HepG2 (cell line): ENCODE results near the gene SCGB3A2. TPM values are rescaled to one million over a fixed set of nuclear protein-coding genes. Genes with fewer than 3 reads are reported as not detected.

Experiments
- AGO1 ChIP-seq: fragments of 200-400 bp; formaldehyde crosslinking; IDR thresholded peaks from 2 replicates; pipeline ENCODE4 v1.6.1; 2017; ENCODE audit warnings: mild to moderate bottlenecking, low read depth, low read length, moderate library complexity; ENCODE audit not compliant: poor library complexity, severe bottlenecking
- ARHGAP35 ChIP-seq: sonication (generic); formaldehyde crosslinking; IDR thresholded peaks from 2 replicates; pipeline ENCODE4 v1.9.0; 2022; ENCODE audit warnings: mild to moderate bottlenecking, inconsistent platforms, moderate library complexity, missing genetic modification reagents, borderline replicate concordance
- ATF3 ChIP-seq: sonication (generic); formaldehyde crosslinking; IDR thresholded peaks from 2 replicates; pipeline ENCODE4 v1.4.0; 2020; ENCODE audit warnings: missing genetic modification reagents
- DPF2 ChIP-seq: sonication (generic); formaldehyde crosslinking; IDR thresholded peaks from 2 replicates; pipeline ENCODE4 v1.4.0; 2020; ENCODE audit warnings: mild to moderate bottlenecking, low read depth, missing genetic modification reagents, borderline replicate concordance
- EED ChIP-seq: sonication (generic); formaldehyde crosslinking; IDR thresholded peaks from 2 replicates; pipeline ENCODE4 v1.5.0; 2020; ENCODE audit warnings: mild to moderate bottlenecking, missing genetic modification reagents
- GABPB1 ChIP-seq: IDR thresholded peaks from 2 replicates; pipeline ENCODE4 v1.6.1; 2016; ENCODE audit warnings: mild to moderate bottlenecking, missing genetic modification reagents, moderate library complexity, missing compliant biosample characterization
- GPN1 ChIP-seq: sonication (generic); formaldehyde crosslinking; IDR thresholded peaks from 2 replicates; pipeline ENCODE4 v1.5.1; 2020; ENCODE audit warnings: missing genetic modification reagents, borderline replicate concordance
- HOXA7 ChIP-seq: sonication (generic); formaldehyde crosslinking; IDR thresholded peaks from 2 replicates; pipeline ENCODE4 v1.8.1; 2022; ENCODE audit warnings: mild to moderate bottlenecking, missing genetic modification reagents, moderate library complexity
- IRF2 ChIP-seq: IDR thresholded peaks from 2 replicates; pipeline ENCODE4 v1.6.1; 2018; ENCODE audit warnings: missing genetic modification reagents, missing compliant biosample characterization
- IRF9 ChIP-seq: sonication (generic); formaldehyde crosslinking; IDR thresholded peaks from 2 replicates; pipeline ENCODE4 v1.8.0; 2022; ENCODE audit warnings: missing genetic modification reagents, mild to moderate bottlenecking, borderline replicate concordance
- KAT8 ChIP-seq: IDR thresholded peaks from 2 replicates; pipeline ENCODE4 v1.6.1; 2016; ENCODE audit warnings: missing genetic modification reagents, missing compliant biosample characterization
- KDM1A ChIP-seq: IDR thresholded peaks from 2 replicates; pipeline ENCODE4 v1.6.1; 2016; ENCODE audit warnings: missing compliant biosample characterization
- KLF11 ChIP-seq: IDR thresholded peaks from 2 replicates; pipeline ENCODE4 v1.6.1; 2016; ENCODE audit warnings: missing compliant biosample characterization
- KLF15 ChIP-seq: sonication (generic); formaldehyde crosslinking; IDR thresholded peaks from 2 replicates; pipeline ENCODE4 v1.8.1; 2023; ENCODE audit warnings: borderline replicate concordance, mild to moderate bottlenecking, inconsistent platforms, missing genetic modification reagents, mixed read lengths
- MLX ChIP-seq: IDR thresholded peaks from 2 replicates; pipeline ENCODE4 v1.6.1; 2016
- MXD4 ChIP-seq: IDR thresholded peaks from 2 replicates; pipeline ENCODE4 v1.6.1; 2016; ENCODE audit warnings: mild to moderate bottlenecking, missing biosample characterization, missing genetic modification reagents
- NFATC3 ChIP-seq: sonication (generic); formaldehyde crosslinking; IDR thresholded peaks from 2 replicates; pipeline ENCODE4 v1.5.1; 2020; ENCODE audit warnings: mild to moderate bottlenecking, missing genetic modification reagents
- SIN3B ChIP-seq: fragments of 150-350 bp; IDR thresholded peaks from 2 replicates; pipeline ENCODE4 v1.6.1; 2014; ENCODE audit warnings: low read length
- SRSF1 ChIP-seq: fragments of 200-400 bp; formaldehyde crosslinking; optimal IDR thresholded peaks from 2 replicates; pipeline ENCODE3; 2017; ENCODE audit warnings: mild to moderate bottlenecking, low read depth, low read length, moderate library complexity
- SRSF9 ChIP-seq: fragments of 200-400 bp; formaldehyde crosslinking; IDR thresholded peaks from 2 replicates; pipeline ENCODE4 v1.6.1; 2018; ENCODE audit warnings: borderline replicate concordance, mild to moderate bottlenecking, low read depth, low read length; ENCODE audit not compliant: insufficient read depth, poor library complexity, severe bottlenecking
- UBTF ChIP-seq: sonication (generic); formaldehyde crosslinking; IDR thresholded peaks from 2 replicates; pipeline ENCODE4 v1.4.0; 2020; ENCODE audit warnings: mild to moderate bottlenecking, missing genetic modification reagents
- ZBTB14 ChIP-seq: sonication (generic); formaldehyde crosslinking; IDR thresholded peaks from 2 replicates; pipeline ENCODE4 v1.4.0; 2020; ENCODE audit warnings: missing genetic modification reagents
- ZMAT5 ChIP-seq: sonication (generic); formaldehyde crosslinking; IDR thresholded peaks from 2 replicates; pipeline ENCODE4 v1.5.0; 2020; ENCODE audit warnings: mild to moderate bottlenecking, low read depth, missing genetic modification reagents, borderline replicate concordance
- ZNF10 ChIP-seq: sonication (generic); formaldehyde crosslinking; IDR thresholded peaks from 2 replicates; pipeline ENCODE4 v1.4.0; 2020; ENCODE audit warnings: mild to moderate bottlenecking, low read depth, missing genetic modification reagents, borderline replicate concordance
- ZNF274 ChIP-seq: sonication (generic); formaldehyde crosslinking; IDR thresholded peaks from 2 replicates; pipeline ENCODE4 v1.5.1; 2020; ENCODE audit warnings: mild to moderate bottlenecking, missing genetic modification reagents
- ZNF768 ChIP-seq: sonication (generic); formaldehyde crosslinking; IDR thresholded peaks from 2 replicates; pipeline ENCODE4 v1.4.0; 2020; ENCODE audit warnings: missing genetic modification reagents
- polyA plus RNA-seq, 8 experiments: library from polyadenylated mRNA; depleted of rRNA in 3 of 8; stranded (reverse) in 7 of 8; unstranded in 1 of 8; fragments of >200 nt; fragmentation: Illumina TruSeq in 4 of 8; extraction: Trizol in 4 of 8; gene quantifications; 2 replicates each; pipeline versions ENCODE4 v1.2.1 to v1.2.3, GENCODE V29; 2011 to 2016; ENCODE audit warnings: low read depth in 4 of 8, missing spikeins in 1 of 8, mixed read lengths in 1 of 8; ENCODE audit not compliant: insufficient read depth in 1 of 8
- total RNA-seq, 5 experiments: library from RNA; depleted of rRNA; stranded (reverse); fragments of >200 nt; fragmentation: Illumina TruSeq; extraction: Trizol; gene quantifications; 2 replicates each; pipeline ENCODE4 v1.2.3, GENCODE V29; 2016; ENCODE audit warnings: low read depth in 1 of 5

SCGB3A2 gene
- total and polyA plus RNA-seq, 2 of the 13 experiments (the other 11 are each of a cell fraction or from before 2014, with no cell fraction given): not detected

GRCh38 chr5:147835386-147835798, 43.1 kb upstream of the SCGB3A2 start (continued):
- TF ChIP-seq ZBTB14 (CRISPR knock-in tag) (no peak), SIN3B (no peak), ARHGAP35 (CRISPR knock-in tag) (no peak), GPN1 (CRISPR knock-in tag) (no peak), KLF15 (no peak), SRSF9 (no peak), GABPB1 (peak; percentile 62), NFATC3 (CRISPR knock-in tag) (no peak), IRF2 (CRISPR knock-in tag) (peak; percentile 87), HOXA7 (CRISPR knock-in tag) (peak; percentile 92), ZNF10 (CRISPR knock-in tag) (no peak), AGO1 (no peak), KDM1A (CRISPR knock-in tag) (peak; percentile 93), DPF2 (peak; percentile 82), UBTF (CRISPR knock-in tag) (no peak), MXD4 (CRISPR knock-in tag) (peak; percentile 79; the same call in 1 of the 2 replicates), SRSF1 (no peak), IRF9 (CRISPR knock-in tag) (no peak; the same call in 1 of the 2 replicates), MLX (CRISPR knock-in tag) (peak; percentile 91), KLF11 (CRISPR knock-in tag) (peak; percentile 86), ZMAT5 (CRISPR knock-in tag) (no peak), KAT8 (peak; percentile 84), EED (CRISPR knock-in tag) (no peak), ATF3 (CRISPR knock-in tag) (peak; percentile 92), ZNF274 (CRISPR knock-in tag) (no peak), ZNF768 (CRISPR knock-in tag) (no peak)
